HCT116 (cell line): ENCODE data around the gene DNTT. TPM values are rescaled to one million over a fixed set of nuclear protein-coding genes. Genes with fewer than 3 reads are reported as not detected.

Source experiments
- ATAC-seq: fragments of 200-7000 bp; cut with Tn5 transposase; 2 replicates; pipeline ENCODE4 v1.9.1; 2020; ENCODE audit warnings: mild to moderate bottlenecking, moderate library complexity
- BruUV-seq: library from RNA; stranded (reverse); fragments of 400-500 nt; replicated peaks from 2 replicates; lab custom pipeline; 2021; lab: Mats Ljungman, UMichigan
- CTCF ChIA-PET: fragments of 300-600 bp; sonication (Branson Sonifier 250); formaldehyde crosslinking; loops from one replicate; lab custom pipeline; 2021; ENCODE audit warnings: antibody characterized with exemption; lab: Charles Lee
- POLR2A ChIA-PET: fragments of 300-600, 350-600 bp; sonication (Branson Sonifier 250); formaldehyde crosslinking; loops from one replicate; lab custom pipeline; 2021; ENCODE audit warnings: antibody characterized with exemption; lab: Charles Lee
- RAD21 ChIA-PET, 2 experiments: fragments of 300-600 bp; sonication (Branson Sonifier 250); formaldehyde crosslinking; loops; one replicate each; lab custom pipeline; 2023; ENCODE audit warnings: low total read pairs in 2 of 2; ENCODE audit not compliant: uncharacterized antibody in 2 of 2, unreplicated experiment in 2 of 2, low non-redundant PET in 1 of 2; lab: Charles Lee
- DNase-seq: peaks from one replicate; pipeline ENCODE4 v3.0.0-alpha.2; 2010; ENCODE audit warnings: low read depth, low spot score
- H2AFZ ChIP-seq: fragments of 200-600 bp; shearing (Covaris generic), sonication (generic); 2 replicates; pipeline ENCODE4 v1.6.1; 2017; ENCODE audit warnings: low read depth, mixed run types, mixed read lengths, antibody characterized with exemption, low read length; ENCODE audit not compliant: poor library complexity, severe bottlenecking
- H3K27ac ChIP-seq: 2 replicates; pipeline ENCODE4 v1.5.1; 2012; ENCODE audit warnings: low read depth, low read length
- H3K27me3 ChIP-seq: fragments of 200-600 bp; sonication (generic); 2 replicates; pipeline ENCODE4 v1.6.1; 2016; ENCODE audit warnings: mixed run types, low read length, mixed read lengths; ENCODE audit not compliant: insufficient read depth
- H3K36me3 ChIP-seq, 2 experiments: fragments of 200-500 bp in 1 of 2; fragments of 200-600 bp in 1 of 2; sonication (Bioruptor generic) in 1 of 2; sonication (generic) in 1 of 2; 2 replicates each; pipeline versions ENCODE4 v1.5.1 to v1.6.1; 2014 to 2016; ENCODE audit warnings: low read length in 2 of 2, inconsistent platforms in 1 of 2, mixed read lengths in 1 of 2, mixed run types in 1 of 2; ENCODE audit not compliant: insufficient read depth in 2 of 2, control insufficient read depth in 1 of 2
- H3K4me1 ChIP-seq, 2 experiments: fragments of 200-600 bp in 1 of 2; sonication (generic) in 1 of 2; 2 replicates each; pipeline versions ENCODE4 v1.5.1 to v1.6.1; 2012 to 2017; ENCODE audit warnings: low read length in 2 of 2, inconsistent platforms in 1 of 2, mild to moderate bottlenecking in 1 of 2, mixed read lengths in 1 of 2, mixed run types in 1 of 2, moderate library complexity in 1 of 2; ENCODE audit not compliant: insufficient read depth in 2 of 2, control insufficient read depth in 1 of 2
- H3K4me2 ChIP-seq: fragments of 200-600 bp; sonication (generic); 2 replicates; pipeline ENCODE4 v1.6.1; 2017; ENCODE audit warnings: mixed run types, low read length, mixed read lengths
- H3K4me3 ChIP-seq, 2 experiments: fragments of 200-600 bp in 1 of 2; sonication (generic) in 1 of 2; replicated peaks in 1 of 2; 2 replicates each; pipeline ENCODE4 v1.5.1; 2011 to 2016; ENCODE audit warnings: low read length in 2 of 2, control low read depth in 1 of 2, low read depth in 1 of 2, mild to moderate bottlenecking in 1 of 2, mixed read lengths in 1 of 2, mixed run types in 1 of 2
- H3K79me2 ChIP-seq: fragments of 200-600 bp; sonication (generic); 2 replicates; pipeline ENCODE4 v1.6.1; 2017; ENCODE audit warnings: mild to moderate bottlenecking, mixed run types, low read length, moderate library complexity, mixed read lengths; ENCODE audit not compliant: insufficient read depth
- H3K9ac ChIP-seq: fragments of 200-600 bp; sonication (generic); 2 replicates; pipeline ENCODE4 v1.6.1; 2016; ENCODE audit warnings: low read length, mixed read lengths
- H3K9me2 ChIP-seq: fragments of 200-600 bp; sonication (generic), shearing (Covaris generic); 2 replicates; pipeline ENCODE4 v1.6.1; 2017; ENCODE audit warnings: mixed run types, mild to moderate bottlenecking, moderate library complexity; ENCODE audit not compliant: insufficient read depth
- H3K9me3 ChIP-seq, 2 experiments: fragments of 200-500 bp in 1 of 2; fragments of 200-600 bp in 1 of 2; sonication (Bioruptor generic) in 1 of 2; sonication (generic) in 1 of 2; 2 replicates each; pipeline ENCODE4 v1.6.1; 2014 to 2017; ENCODE audit warnings: low read length in 2 of 2, mixed read lengths in 2 of 2, inconsistent platforms in 1 of 2, low read depth in 1 of 2, mild to moderate bottlenecking in 1 of 2, mixed run types in 1 of 2, moderate library complexity in 1 of 2; ENCODE audit not compliant: control insufficient read depth in 1 of 2, insufficient read depth in 1 of 2
- H4K20me1 ChIP-seq: fragments of 200-600 bp; sonication (generic), shearing (Covaris generic); 2 replicates; pipeline ENCODE4 v1.6.1; 2017; ENCODE audit warnings: mixed run types, mild to moderate bottlenecking, moderate library complexity; ENCODE audit not compliant: insufficient read depth
- CBX3 ChIP-seq: IDR thresholded peaks from 2 replicates; pipeline ENCODE4 v1.6.1; 2012; ENCODE audit warnings: low read depth
- CEBPB ChIP-seq: IDR thresholded peaks from 2 replicates; pipeline ENCODE4 v1.6.1; 2012; ENCODE audit warnings: low read depth
- ELF1 ChIP-seq: IDR thresholded peaks from 2 replicates; pipeline ENCODE4 v1.6.1; 2012; ENCODE audit warnings: low read depth, borderline replicate concordance
- EZH2 ChIP-seq: fragments of 200-600 bp; sonication (generic); IDR thresholded peaks from 2 replicates; pipeline ENCODE4 v1.6.1; 2017; ENCODE audit warnings: antibody characterized with exemption, mixed run types
- FOSL1 ChIP-seq: IDR thresholded peaks from 2 replicates; pipeline ENCODE4 v1.6.1; 2012; ENCODE audit warnings: low read depth
- JUND ChIP-seq: IDR thresholded peaks from 2 replicates; pipeline ENCODE4 v1.6.1; 2012
- POLR2A ChIP-seq: IDR thresholded peaks from 2 replicates; pipeline ENCODE4 v1.7.0; 2011; ENCODE audit warnings: borderline replicate concordance; ENCODE audit not compliant: insufficient read depth, insufficient read length; ENCODE audit errors: extremely low read depth
- POLR2AphosphoS5 ChIP-seq: IDR thresholded peaks from 2 replicates; pipeline ENCODE4 v1.6.1; 2011; ENCODE audit warnings: mild to moderate bottlenecking, low read depth, low read length, moderate library complexity
- SIN3A ChIP-seq: IDR thresholded peaks from 2 replicates; pipeline ENCODE4 v1.6.1; 2012; ENCODE audit warnings: low read depth
- SP1 ChIP-seq: IDR thresholded peaks from 2 replicates; pipeline ENCODE4 v1.6.1; 2012; ENCODE audit warnings: low read depth
- SRF ChIP-seq: IDR thresholded peaks from 2 replicates; pipeline ENCODE4 v1.6.1; 2012; ENCODE audit warnings: low read depth
- TCF7L2 ChIP-seq: IDR thresholded peaks from 2 replicates; pipeline ENCODE4 v1.7.0; 2011; ENCODE audit warnings: borderline replicate concordance, inconsistent platforms; ENCODE audit not compliant: insufficient read depth, insufficient read length; ENCODE audit errors: extremely low read depth
- YY1 ChIP-seq: IDR thresholded peaks from 2 replicates; pipeline ENCODE4 v1.6.1; 2011; ENCODE audit warnings: low read length, low read depth, moderate library complexity, mild to moderate bottlenecking; ENCODE audit not compliant: insufficient replicate concordance; ENCODE audit errors: extremely low read depth
- ZNF274 ChIP-seq: fragments of 200-500 bp; sonication (Bioruptor generic); IDR thresholded peaks from 2 replicates; pipeline ENCODE4 v1.6.1; 2014; ENCODE audit warnings: mild to moderate bottlenecking, low read depth, low read length, inconsistent platforms
- intact Hi-C: fragments of 100-400 bp; cut with micrococcal nuclease; formaldehyde crosslinking; loops from 2 replicates; pipeline ENCODE4 v1.10.0; 2022
- total RNA-seq: library from RNA; stranded (reverse); gene quantifications from one replicate; pipeline ENCODE4 v1.2.1, GENCODE V29; 2021; ENCODE audit not compliant: unreplicated experiment
- TF ChIP-seq, protein P1 (sequence below): IDR thresholded peaks from 2 replicates; pipeline ENCODE4 v1.6.1; 2012
- TF ChIP-seq, protein P2 (sequence below): IDR thresholded peaks from 2 replicates; pipeline ENCODE4 v1.6.1; 2011; ENCODE audit warnings: mild to moderate bottlenecking, low read length, moderate library complexity; ENCODE audit not compliant: insufficient replicate concordance; ENCODE audit errors: extremely low read depth

The DNTT gene
- total RNA-seq, 1 experiment from 2014 or later = not detected

DNA sequence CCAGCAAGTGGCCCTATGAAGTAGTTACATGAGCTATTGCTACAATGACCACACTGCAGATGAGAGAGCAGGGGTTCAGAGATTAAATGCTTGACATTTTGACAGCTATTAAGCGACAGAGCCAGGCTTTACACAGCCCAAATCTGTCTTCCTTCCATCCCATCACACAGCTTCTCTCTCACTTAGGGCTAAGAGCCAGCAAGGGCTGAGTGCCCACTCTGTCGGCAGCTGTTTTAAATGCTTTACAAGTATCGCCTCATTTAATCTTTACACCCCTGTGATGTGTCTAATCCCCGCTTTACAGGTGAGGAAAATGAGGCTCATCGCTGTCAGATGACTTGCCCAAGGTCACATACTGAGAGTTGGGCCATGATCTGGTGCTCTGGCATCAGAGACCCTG lies 69.8 kb downstream of the DNTT start:
- intact Hi-C loops = loop anchor here (10.0 kb wide), 1 partner anchor 271 kb away; no protein-coding TSS in a partner anchor
- DNase-seq (no peak), ATAC-seq (no peak)
- Histone ChIP-seq H3K4me1 (peaks cover 0 to 30% of the 10 kb centered on the region in 2 experiments; a peak in 3 of 4 replicates), H2AFZ (no peak overlapping the region), H3K9me2 (no peaks in the 10 kb centered on the region), H3K4me3 (no peak overlapping the region), H4K20me1 (no peaks in the 10 kb centered on the region), H3K27me3 (no peaks in the 10 kb centered on the region), H3K79me2 (no peaks in the 10 kb centered on the region), H3K4me2 (no peak overlapping the region), H3K9me3 (no peaks in the 10 kb centered on the region), H3K36me3 (no peaks in the 10 kb centered on the region), H3K27ac (no peak overlapping the region), H3K9ac (no peak overlapping the region)
- ChIA-PET POLR2A (no interaction called here), RAD21 (no interaction called here), CTCF (interaction anchor here (0.6 kb wide), 1 partner anchor 251 kb away, joined by 3 read pairs; no protein-coding TSS in a partner anchor)
- no TSS peak for BruUV-seq
- no peak for TF ChIP-seq ZNF274
- TF ChIP-seq EZH2 = no peak
- TF ChIP-seq TCF7L2 = no peak
- TF ChIP-seq JUND = no peak

DNA sequence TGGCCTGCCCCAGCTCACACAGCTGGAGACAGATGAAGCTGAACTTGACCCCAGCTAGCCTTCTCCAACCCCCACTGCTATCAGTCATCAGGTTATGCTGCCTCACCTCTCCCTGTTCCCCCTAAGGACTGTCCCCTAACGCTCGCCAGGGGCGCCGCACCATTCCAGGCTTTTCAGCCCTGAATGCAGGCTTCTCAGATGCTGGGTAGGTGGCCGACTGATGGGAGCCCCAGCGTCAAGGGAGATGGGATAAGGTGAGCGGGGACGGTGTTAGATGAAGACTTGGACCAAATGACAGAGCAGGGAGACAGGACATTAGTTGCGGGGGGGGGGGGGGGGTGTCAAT lies 70.4 kb downstream of the DNTT start:
- Histone ChIP-seq H2AFZ (no peak overlapping the region), H3K27ac (no peak overlapping the region), H3K9me2 (no peaks in the 10 kb centered on the region), H3K27me3 (no peaks in the 10 kb centered on the region), H3K79me2 (no peaks in the 10 kb centered on the region), H3K4me1 (peaks cover 0 to 30% of the 10 kb centered on the region in 2 experiments; a peak in 3 of 4 replicates), H3K9me3 (no peaks in the 10 kb centered on the region), H3K4me2 (peak overlapping the region; percentile 63), H4K20me1 (no peaks in the 10 kb centered on the region), H3K4me3 (no peak overlapping the region; a peak in 1 of 4 replicates), H3K36me3 (no peaks in the 10 kb centered on the region), H3K9ac (peak overlapping the region; percentile 38; the same call in 1 of the 2 replicates)
- intact Hi-C loops = loop anchor here (10.0 kb wide), 1 partner anchor 270 kb away; no protein-coding TSS in a partner anchor
- no peak for DNase-seq
- RAD21 ChIA-PET = interaction anchor here in 1 of 2 experiments (0.8 kb wide), 1 partner anchor 136 kb away, joined by 3 read pairs; no protein-coding TSS in a partner anchor
- POLR2A ChIA-PET = no interaction called here
- CTCF ChIA-PET = interaction anchor here (0.6 to 2.0 kb wide), 9 partner anchors 33 to 251 kb away, joined by 3 to 11 read pairs (median 4); partner anchors contain the start of gene TLL2
- ATAC-seq = no peak
- no TSS peak for BruUV-seq
- TF ChIP-seq EZH2 (no peak), POLR2AphosphoS5 (no peak), POLR2A (no peak), CBX3 (no peak), ZNF274 (no peak), YY1 (no peak), SRF (no peak), SIN3A (no peak), ELF1 (no peak), CEBPB (no peak), SP1 (no peak), FOSL1 (no peak), JUND (no peak)
- TF ChIP-seq, protein P1, sequence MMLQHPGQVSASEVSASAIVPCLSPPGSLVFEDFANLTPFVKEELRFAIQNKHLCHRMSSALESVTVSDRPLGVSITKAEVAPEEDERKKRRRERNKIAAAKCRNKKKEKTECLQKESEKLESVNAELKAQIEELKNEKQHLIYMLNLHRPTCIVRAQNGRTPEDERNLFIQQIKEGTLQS = no peak
- TF ChIP-seq, protein P2, sequence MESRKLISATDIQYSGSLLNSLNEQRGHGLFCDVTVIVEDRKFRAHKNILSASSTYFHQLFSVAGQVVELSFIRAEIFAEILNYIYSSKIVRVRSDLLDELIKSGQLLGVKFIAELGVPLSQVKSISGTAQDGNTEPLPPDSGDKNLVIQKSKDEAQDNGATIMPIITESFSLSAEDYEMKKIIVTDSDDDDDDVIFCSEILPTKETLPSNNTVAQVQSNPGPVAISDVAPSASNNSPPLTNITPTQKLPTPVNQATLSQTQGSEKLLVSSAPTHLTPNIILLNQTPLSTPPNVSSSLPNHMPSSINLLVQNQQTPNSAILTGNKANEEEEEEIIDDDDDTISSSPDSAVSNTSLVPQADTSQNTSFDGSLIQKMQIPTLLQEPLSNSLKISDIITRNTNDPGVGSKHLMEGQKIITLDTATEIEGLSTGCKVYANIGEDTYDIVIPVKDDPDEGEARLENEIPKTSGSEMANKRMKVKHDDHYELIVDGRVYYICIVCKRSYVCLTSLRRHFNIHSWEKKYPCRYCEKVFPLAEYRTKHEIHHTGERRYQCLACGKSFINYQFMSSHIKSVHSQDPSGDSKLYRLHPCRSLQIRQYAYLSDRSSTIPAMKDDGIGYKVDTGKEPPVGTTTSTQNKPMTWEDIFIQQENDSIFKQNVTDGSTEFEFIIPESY = no peak
